GM23338 (cell line): ENCODE results near the gene UGT1A10. TPM values are rescaled to one million over a fixed set of nuclear protein-coding genes. Genes with fewer than 3 reads are reported as not detected.
"Not testable (repeated sequence)": the region's sequence is repeated elsewhere in the genome, so short reads cannot be mapped to it uniquely, and the experiment has no call there.

Experiments
- ATAC-seq: fragments of 200-7000 bp; cut with Tn5 transposase; 3 replicates; pipeline ENCODE4 v1.9.1; 2020
- DNase-seq: peaks from one replicate; pipeline ENCODE4 v3.0.0-alpha.2; 2015; ENCODE audit warnings: low spot score
- H2AFZ ChIP-seq: fragments of 200-600 bp; sonication (generic); 2 replicates; pipeline ENCODE4 v1.8.0; 2016; ENCODE audit warnings: antibody characterized with exemption, mild to moderate bottlenecking, moderate library complexity
- H3F3A ChIP-seq: fragments of 200-600 bp; sonication (generic); replicated peaks from 2 replicates; pipeline ENCODE4 v1.8.0; 2017; ENCODE audit warnings: antibody characterized with exemption, mixed run types, low read depth
- H3K27ac ChIP-seq: fragments of 200-600 bp; sonication (generic); 2 replicates; pipeline ENCODE4 v1.6.1; 2016; ENCODE audit warnings: low read depth
- H3K27me3 ChIP-seq: fragments of 200-600 bp; sonication (generic); 2 replicates; pipeline ENCODE4 v1.8.0; 2016; ENCODE audit warnings: mild to moderate bottlenecking, mixed run types, moderate library complexity; ENCODE audit not compliant: insufficient read depth
- H3K36me3 ChIP-seq: fragments of 200-600 bp; sonication (generic); 2 replicates; pipeline ENCODE4 v1.8.0; 2016; ENCODE audit warnings: mild to moderate bottlenecking; ENCODE audit not compliant: insufficient read depth
- H3K4me1 ChIP-seq: fragments of 200-600 bp; sonication (generic); 2 replicates; pipeline ENCODE4 v1.8.0; 2016; ENCODE audit warnings: mild to moderate bottlenecking, moderate library complexity; ENCODE audit not compliant: insufficient read depth
- H3K4me2 ChIP-seq: fragments of 200-600 bp; sonication (generic); 2 replicates; pipeline ENCODE4 v1.7.1; 2017; ENCODE audit warnings: mixed run types
- H3K4me3 ChIP-seq: fragments of 200-600 bp; sonication (generic); 2 replicates; pipeline ENCODE4 v1.6.1; 2016; ENCODE audit warnings: mixed run types
- H3K79me2 ChIP-seq: fragments of 200-600 bp; sonication (generic); replicated peaks from 2 replicates; pipeline ENCODE4 v1.8.0; 2017; ENCODE audit warnings: mild to moderate bottlenecking; ENCODE audit not compliant: insufficient read depth
- H3K9me2 ChIP-seq: fragments of 200-600 bp; sonication (generic); 2 replicates; pipeline ENCODE4 v1.8.0; 2017; ENCODE audit not compliant: insufficient read depth
- H4K20me1 ChIP-seq: fragments of 200-600 bp; sonication (generic); replicated peaks from 2 replicates; pipeline ENCODE4 v1.8.0; 2017; ENCODE audit warnings: mild to moderate bottlenecking; ENCODE audit not compliant: insufficient read depth
- H3K27ac Mint-ChIP-seq: 2 replicates; pipeline ENCODE4 v1.8.0; 2020; ENCODE audit warnings: inconsistent platforms, mild to moderate bottlenecking, moderate library complexity, mixed read lengths
- H3K27me3 Mint-ChIP-seq: 3 replicates; pipeline ENCODE4 v1.8.0; 2022; ENCODE audit warnings: low read depth, mild to moderate bottlenecking, moderate library complexity, mixed read lengths, inconsistent platforms; ENCODE audit not compliant: insufficient read depth, poor library complexity
- H3K36me3 Mint-ChIP-seq: 3 replicates; pipeline ENCODE4 v1.8.0; 2021; ENCODE audit warnings: low read depth, mild to moderate bottlenecking, inconsistent platforms, moderate library complexity, mixed read lengths
- H3K4me1 Mint-ChIP-seq: 3 replicates; pipeline ENCODE4 v1.8.0; 2020; ENCODE audit warnings: mild to moderate bottlenecking, inconsistent platforms, mixed read lengths
- H3K4me3 Mint-ChIP-seq: 3 replicates; pipeline ENCODE4 v1.8.0; 2021; ENCODE audit warnings: moderate library complexity, mild to moderate bottlenecking, inconsistent platforms, mixed read lengths
- H3K9me3 Mint-ChIP-seq: 3 replicates; pipeline ENCODE4 v1.8.0; 2020; ENCODE audit warnings: moderate library complexity, mild to moderate bottlenecking, inconsistent platforms, mixed read lengths
- CREB1 ChIP-seq: fragments of 250-450 bp; sonication (Bioruptor Pico); IDR thresholded peaks from 2 replicates; pipeline ENCODE4 v1.5.0; 2020; ENCODE audit warnings: low read depth, mild to moderate bottlenecking, moderate library complexity
- CTCF ChIP-seq, 2 experiments: fragments of 200-600 bp in 1 of 2; sonication (generic) in 1 of 2; conservative IDR thresholded peaks; 2 replicates each; pipeline versions ENCODE4 v1.5.1 to v1.6.1; 2016 to 2017; ENCODE audit warnings: antibody characterized with exemption in 2 of 2, low read depth in 2 of 2, mild to moderate bottlenecking in 2 of 2, moderate library complexity in 1 of 2
- EZH2 ChIP-seq: fragments of 200-600 bp; sonication (generic); IDR thresholded peaks from one replicate; pipeline ENCODE4 v1.8.0; 2017; ENCODE audit warnings: antibody characterized with exemption, mild to moderate bottlenecking, low read depth; ENCODE audit not compliant: unreplicated experiment
- EZH2phosphoT487 ChIP-seq: fragments of 200-600 bp; sonication (generic); IDR thresholded peaks from one replicate; pipeline ENCODE4 v1.8.1; 2018; ENCODE audit warnings: antibody characterized with exemption; ENCODE audit not compliant: unreplicated experiment
- STAT1 ChIP-seq: IDR thresholded peaks from one replicate; pipeline ENCODE4 v1.6.1; 2016; ENCODE audit warnings: antibody characterized with exemption; ENCODE audit not compliant: unreplicated experiment
- ZNF114 ChIP-seq: fragments of 250-450 bp; sonication (Bioruptor Pico); IDR thresholded peaks from 2 replicates; pipeline ENCODE4 v1.5.0; 2020; ENCODE audit warnings: mild to moderate bottlenecking, moderate library complexity
- ZNF462 ChIP-seq: fragments of 250-450 bp; sonication (Bioruptor Pico); IDR thresholded peaks from 2 replicates; pipeline ENCODE4 v1.5.0; 2020; ENCODE audit warnings: mild to moderate bottlenecking, moderate library complexity
- polyA plus RNA-seq: library from polyadenylated mRNA; unstranded; fragments of >200 nt; fragmentation: Nextera tagmentation; extraction: Ambion mirVana; gene quantifications from 2 replicates; pipeline ENCODE4 v1.2.1, GENCODE V29; 2016
- total RNA-seq: library from RNA; depleted of rRNA; stranded (reverse); fragments of >200 nt; shearing (Covaris generic); gene quantifications from 2 replicates; pipeline ENCODE4 v1.2.3, GENCODE V29; 2014

The UGT1A10 gene
- total and polyA plus RNA-seq, 2 experiments from 2014 or later, result not detected

GRCh38 chr2:233621863-233622262, 14.4 kb upstream of the UGT1A10 start:
- H3K4me1 ChIP-seq, H3K4me3 Mint-ChIP-seq, H3K79me2 ChIP-seq, DNase-seq, H3K9me3 Mint-ChIP-seq, H3K4me1 Mint-ChIP-seq, H3K27ac Mint-ChIP-seq, H3K4me2 ChIP-seq, ATAC-seq, H3K27me3 ChIP-seq, H4K20me1 ChIP-seq, H3K9me2 ChIP-seq, H3K27me3 Mint-ChIP-seq, H3K36me3 Mint-ChIP-seq, H3F3A ChIP-seq, H3K4me3 ChIP-seq, H3K27ac ChIP-seq, H3K36me3 ChIP-seq, H2AFZ ChIP-seq: not testable (repeated sequence)

GRCh38 chr2:233627331-233628025, 8.8 kb upstream of the UGT1A10 start:
- Histone ChIP-seq H3K4me2 (no peak overlapping the region), H4K20me1 (no peaks in the 10 kb centered on the region), H3K79me2 (no peaks in the 10 kb centered on the region), H3K36me3 (no peaks in the 10 kb centered on the region), H3K27me3 (no peaks in the 10 kb centered on the region), H3K9me2 (peaks cover 7% of the 10 kb centered on the region), H3K4me1 (no peaks in the 10 kb centered on the region), H3F3A (no peaks in the 10 kb centered on the region), H3K4me3 (no peak overlapping the region), H3K27ac (no peak overlapping the region), H2AFZ (no peak overlapping the region)
- Mint-ChIP-seq H3K9me3 (peaks cover 8% of the 10 kb centered on the region; the same call in 2 of the 3 replicates), H3K27ac (no peak overlapping the region), H3K36me3 (no peaks in the 10 kb centered on the region), H3K27me3 (no peaks in the 10 kb centered on the region), H3K4me1 (no peaks in the 10 kb centered on the region), H3K4me3 (no peak overlapping the region)
- TF ChIP-seq ZNF114 (CRISPR knock-in tag) (no peak), EZH2 (no peak), CREB1 (no peak), EZH2phosphoT487 (no peak), STAT1 (no peak), CTCF (conservative IDR thresholded peaks at IDR 0.05; ENCODE audit: low read depth in 2 of 2) (no peak), ZNF462 (CRISPR knock-in tag) (no peak)
- ATAC-seq, result no peak
- DNase-seq, result no peak
